OCI-LY1 (cell line): ENCODE measurements around the gene CWC25.
A peak's percentile ranks its signal among the peaks of the same experiment; 100 is the strongest.

Experiments
- H2AFZ ChIP-seq: fragments of 200-600 bp; sonication (generic), shearing (Covaris generic); 2 replicates; pipeline ENCODE4 v1.6.0; 2014; ENCODE audit warnings: antibody characterized with exemption, mild to moderate bottlenecking, low read length
- H3F3A ChIP-seq: fragments of 200-600 bp; sonication (generic), shearing (Covaris generic); 2 replicates; pipeline ENCODE4 v1.6.0; 2014; ENCODE audit warnings: mild to moderate bottlenecking, antibody characterized with exemption, low read length, moderate library complexity; ENCODE audit not compliant: insufficient read depth
- H3K27ac ChIP-seq: fragments of 200-600 bp; sonication (generic); 2 replicates; pipeline ENCODE4 v1.5.1; 2014; ENCODE audit warnings: low read length, mixed run types, mild to moderate bottlenecking, low read depth; ENCODE audit not compliant: poor library complexity, severe bottlenecking
- H3K27me3 ChIP-seq: fragments of 200-600 bp; sonication (generic); 2 replicates; pipeline ENCODE4 v1.6.0; 2014; ENCODE audit warnings: antibody characterized with exemption, mild to moderate bottlenecking, low read length, moderate library complexity; ENCODE audit not compliant: insufficient read depth
- H3K36me3 ChIP-seq: fragments of 200-600 bp; sonication (generic); 2 replicates; pipeline ENCODE4 v1.6.1; 2014; ENCODE audit warnings: mild to moderate bottlenecking, antibody characterized with exemption, low read length, moderate library complexity, mixed read lengths; ENCODE audit not compliant: insufficient read depth
- H3K4me1 ChIP-seq: fragments of 200-600 bp; sonication (generic); 2 replicates; pipeline ENCODE4 v1.5.1; 2014; ENCODE audit warnings: mild to moderate bottlenecking, low read length, moderate library complexity; ENCODE audit not compliant: insufficient read depth, severe bottlenecking
- H3K4me2 ChIP-seq: fragments of 200-600 bp; sonication (generic), shearing (Covaris generic); 2 replicates; pipeline ENCODE4 v1.6.1; 2014; ENCODE audit warnings: low read length
- H3K4me3 ChIP-seq: fragments of 200-600 bp; sonication (generic); 2 replicates; pipeline ENCODE4 v1.5.1; 2014; ENCODE audit warnings: low read length, low read depth, mild to moderate bottlenecking, mixed read lengths; ENCODE audit not compliant: poor library complexity, severe bottlenecking
- H3K79me2 ChIP-seq: fragments of 200-600 bp; shearing (Covaris generic); 2 replicates; pipeline ENCODE4 v1.6.1; 2016; ENCODE audit warnings: mixed run types, low read length, mixed read lengths; ENCODE audit not compliant: insufficient read depth
- H3K9ac ChIP-seq: fragments of 200-600 bp; sonication (generic), shearing (Covaris generic); 2 replicates; pipeline ENCODE4 v1.6.1; 2014; ENCODE audit warnings: mild to moderate bottlenecking, low read length, mixed read lengths
- H3K9me2 ChIP-seq: fragments of 200-600 bp; sonication (generic), shearing (Covaris generic); 2 replicates; pipeline ENCODE4 v1.6.1; 2014; ENCODE audit warnings: low read depth, mild to moderate bottlenecking, low read length, mixed read lengths
- H3K9me3 ChIP-seq: fragments of 200-600 bp; shearing (Covaris generic); 2 replicates; pipeline ENCODE4 v1.6.1; 2014; ENCODE audit warnings: low read length, mixed read lengths
- H4K20me1 ChIP-seq: fragments of 200-600 bp; sonication (generic), shearing (Covaris generic); 2 replicates; pipeline ENCODE4 v1.6.0; 2016; ENCODE audit warnings: mild to moderate bottlenecking, low read length; ENCODE audit not compliant: insufficient read depth
- CTCF ChIP-seq: fragments of 200-600 bp; sonication (generic), shearing (Covaris generic); IDR thresholded peaks from 2 replicates; pipeline ENCODE4 v1.5.1; 2017; ENCODE audit warnings: mild to moderate bottlenecking, antibody characterized with exemption, low read length, moderate library complexity, mixed read lengths
- EZH2 ChIP-seq: fragments of 200-600 bp; sonication (generic), shearing (Covaris generic); IDR thresholded peaks from 2 replicates; pipeline ENCODE4 v1.8.0; 2017; ENCODE audit warnings: borderline replicate concordance, mixed run types, mild to moderate bottlenecking, antibody characterized with exemption, low read length, moderate library complexity, mixed read lengths

The CWC25 gene

GRCh38 chr17:38825762-38826247 is 684 bp upstream of the CWC25 start:
- no peaks in the 10 kb centered on the region for H3K27me3 ChIP-seq
- H3K4me3 ChIP-seq, result peak overlapping the region; percentile 88
- H3K4me2 ChIP-seq, result peak overlapping the region; percentile 68
- peaks cover 19% of the 10 kb centered on the region for H3K79me2 ChIP-seq
- H3K27ac ChIP-seq, result peak overlapping the region; percentile 76
- H2AFZ ChIP-seq, result no peak overlapping the region
- TF ChIP-seq EZH2 (no peak), CTCF (no peak)
- H3K9ac ChIP-seq, result peak overlapping the region; percentile 68
- H3K9me2 ChIP-seq, result no peaks in the 10 kb centered on the region
- peaks cover 19% of the 10 kb centered on the region for H3K4me1 ChIP-seq
- no peaks in the 10 kb centered on the region for H3F3A ChIP-seq
- peaks cover 2% of the 10 kb centered on the region; the same call in 1 of the 2 replicates for H3K36me3 ChIP-seq
- H3K9me3 ChIP-seq, result no peaks in the 10 kb centered on the region
- no peaks in the 10 kb centered on the region for H4K20me1 ChIP-seq

GRCh38 chr17:38815576-38816193 is 9.4 kb downstream of the CWC25 start:
- Histone ChIP-seq H3K9ac (no peak overlapping the region), H3K79me2 (no peaks in the 10 kb centered on the region), H3K9me3 (no peaks in the 10 kb centered on the region), H4K20me1 (no peaks in the 10 kb centered on the region), H3F3A (no peaks in the 10 kb centered on the region), H3K4me1 (no peaks in the 10 kb centered on the region), H3K9me2 (no peaks in the 10 kb centered on the region), H3K27ac (no peak overlapping the region), H3K4me3 (no peak overlapping the region), H3K4me2 (no peak overlapping the region), H2AFZ (no peak overlapping the region), H3K27me3 (no peaks in the 10 kb centered on the region), H3K36me3 (peaks cover 54% of the 10 kb centered on the region)
- TF ChIP-seq EZH2 (no peak), CTCF (peak; percentile 29; the same call in 1 of the 2 replicates)

- Histone ChIP-seq H3K9ac (no peak overlapping the region), H3K27ac (no peak overlapping the region), H3F3A (no peaks in the 10 kb centered on the region), H3K4me2 (no peak overlapping the region), H4K20me1 (no peaks in the 10 kb centered on the region), H3K36me3 (peaks cover 82% of the 10 kb centered on the region), H3K4me3 (no peak overlapping the region), H3K9me2 (no peaks in the 10 kb centered on the region), H3K9me3 (no peaks in the 10 kb centered on the region), H3K79me2 (no peaks in the 10 kb centered on the region), H3K4me1 (no peaks in the 10 kb centered on the region), H3K27me3 (no peaks in the 10 kb centered on the region), H2AFZ (no peak overlapping the region)
- TF ChIP-seq EZH2 (no peak), CTCF (no peak)
Observed at GRCh38 chr17:38809828-38810227, 15.3 kb downstream of the CWC25 start.
